Measurements from ENCODE around the gene MNAT1. TPM values are rescaled to one million over a fixed set of nuclear protein-coding genes. Genes with fewer than 3 reads are reported as not detected.

Gene MNAT1
- total RNA-seq, 1 experiment from 2014 or later: 95.7 TPM

DNA sequence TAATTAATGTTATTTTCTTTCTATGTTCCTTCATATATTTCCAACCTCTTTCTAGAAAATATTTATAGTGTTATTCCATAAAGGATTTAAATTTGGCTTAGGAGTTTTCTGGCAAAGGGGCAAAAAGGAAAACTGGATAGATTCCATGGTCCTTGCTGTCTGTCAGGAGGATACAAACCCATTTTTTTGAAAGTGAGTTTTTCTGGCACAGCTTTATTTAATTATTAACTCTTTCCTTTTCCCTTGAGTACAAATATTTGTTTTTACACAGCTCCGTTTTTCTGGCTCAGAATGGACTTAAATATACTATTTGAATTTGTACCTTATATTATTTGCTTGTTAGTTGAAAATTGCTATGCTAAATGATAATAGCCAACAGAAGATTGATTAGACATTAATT is 56.3 kb downstream of the MNAT1 start:
- Histone ChIP-seq H3K4me1 (ENCODE audit: insufficient read depth, low read length) (no peaks in the 10 kb centered on the region), H3K4me3 (ENCODE audit: low read length) (no peak overlapping the region), H3K4me2 (ENCODE audit: low read length) (no peak overlapping the region), H3K27me3 (ENCODE audit: low read length) (no peaks in the 10 kb centered on the region), H3K79me2 (ENCODE audit: low read length) (peaks cover 31% of the 10 kb centered on the region), H3K36me3 (ENCODE audit: low read depth, low read length) (peaks cover 12% of the 10 kb centered on the region; the same call in 1 of the 2 replicates), H3K27ac (ENCODE audit: low read length) (no peak overlapping the region), H4K20me1 (ENCODE audit: low read length) (no peaks in the 10 kb centered on the region; the same call in 1 of the 2 replicates), H3K9me2 (replicated peaks; ENCODE audit: low read length) (no peaks in the 10 kb centered on the region), H3K9me3 (ENCODE audit: low read length) (no peaks in the 10 kb centered on the region), H2AFZ (ENCODE audit: low read length) (no peak overlapping the region), H3K9ac (ENCODE audit: low read length) (no peak overlapping the region), H3F3A (ENCODE audit: low read length, unreplicated experiment) (no peaks in the 10 kb centered on the region)
- no TSS peak for BruUV-seq (replicated peaks)
- ChIA-PET POLR2A (ENCODE audit: unreplicated experiment) (no interaction called here), CTCF (no interaction called here)
- ATAC-seq (no peak), DNase-seq (no peak)
- TF ChIP-seq EZH2phosphoT487 (IDR thresholded peaks at IDR 0.05; ENCODE audit: borderline replicate concordance, low read length): no peak
- TF ChIP-seq EZH2 (IDR thresholded peaks at IDR 0.05; ENCODE audit: low read length, unreplicated experiment): no peak
- TF ChIP-seq, protein P1, sequence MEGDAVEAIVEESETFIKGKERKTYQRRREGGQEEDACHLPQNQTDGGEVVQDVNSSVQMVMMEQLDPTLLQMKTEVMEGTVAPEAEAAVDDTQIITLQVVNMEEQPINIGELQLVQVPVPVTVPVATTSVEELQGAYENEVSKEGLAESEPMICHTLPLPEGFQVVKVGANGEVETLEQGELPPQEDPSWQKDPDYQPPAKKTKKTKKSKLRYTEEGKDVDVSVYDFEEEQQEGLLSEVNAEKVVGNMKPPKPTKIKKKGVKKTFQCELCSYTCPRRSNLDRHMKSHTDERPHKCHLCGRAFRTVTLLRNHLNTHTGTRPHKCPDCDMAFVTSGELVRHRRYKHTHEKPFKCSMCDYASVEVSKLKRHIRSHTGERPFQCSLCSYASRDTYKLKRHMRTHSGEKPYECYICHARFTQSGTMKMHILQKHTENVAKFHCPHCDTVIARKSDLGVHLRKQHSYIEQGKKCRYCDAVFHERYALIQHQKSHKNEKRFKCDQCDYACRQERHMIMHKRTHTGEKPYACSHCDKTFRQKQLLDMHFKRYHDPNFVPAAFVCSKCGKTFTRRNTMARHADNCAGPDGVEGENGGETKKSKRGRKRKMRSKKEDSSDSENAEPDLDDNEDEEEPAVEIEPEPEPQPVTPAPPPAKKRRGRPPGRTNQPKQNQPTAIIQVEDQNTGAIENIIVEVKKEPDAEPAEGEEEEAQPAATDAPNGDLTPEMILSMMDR (conservative IDR thresholded peaks at IDR 0.05; ENCODE audit: low read depth, low read length): no peak
- intact Hi-C loops (cut with micrococcal nuclease): no loop called here

DNA sequence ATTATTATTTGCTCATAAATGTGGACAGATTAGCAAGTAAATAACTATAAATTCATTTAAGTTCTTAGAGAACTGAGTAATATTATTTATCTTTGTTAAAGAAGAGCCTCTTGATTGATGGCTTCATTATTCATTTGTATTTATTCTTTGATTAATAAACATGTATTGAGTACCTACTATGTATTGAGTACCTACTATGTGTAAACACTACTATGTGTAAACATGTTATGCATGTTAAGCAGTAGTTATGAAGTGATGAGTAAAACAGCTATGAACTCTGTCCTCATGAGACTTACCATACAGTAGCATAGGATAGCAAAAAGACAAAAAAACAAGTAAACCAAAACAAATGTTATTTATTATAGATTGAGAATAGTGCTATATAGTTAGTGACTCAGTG is 61.9 kb downstream of the MNAT1 start:
- DNase-seq (no peak), ATAC-seq (no peak)
- Histone ChIP-seq H4K20me1 (ENCODE audit: low read length) (no peaks in the 10 kb centered on the region), H2AFZ (ENCODE audit: low read length) (no peak overlapping the region), H3K27ac (ENCODE audit: low read length) (no peak overlapping the region), H3K27me3 (ENCODE audit: low read length) (no peaks in the 10 kb centered on the region), H3K36me3 (ENCODE audit: low read depth, low read length) (peaks cover 7% of the 10 kb centered on the region; the same call in 1 of the 2 replicates), H3K4me1 (ENCODE audit: insufficient read depth, low read length) (no peaks in the 10 kb centered on the region), H3K79me2 (ENCODE audit: low read length) (peaks cover 2% of the 10 kb centered on the region), H3K4me3 (ENCODE audit: low read length) (no peak overlapping the region), H3K4me2 (ENCODE audit: low read length) (no peak overlapping the region), H3F3A (ENCODE audit: low read length, unreplicated experiment) (no peaks in the 10 kb centered on the region), H3K9me3 (ENCODE audit: low read length) (no peaks in the 10 kb centered on the region), H3K9me2 (replicated peaks; ENCODE audit: low read length) (no peaks in the 10 kb centered on the region), H3K9ac (ENCODE audit: low read length) (no peak overlapping the region)
- intact Hi-C loops (cut with micrococcal nuclease): no loop called here
- no TSS peak for BruUV-seq (replicated peaks)
- POLR2A ChIA-PET (ENCODE audit: unreplicated experiment): no interaction called here
- no peak for TF ChIP-seq EZH2 (IDR thresholded peaks at IDR 0.05; ENCODE audit: low read length, unreplicated experiment)
- no peak for TF ChIP-seq EZH2phosphoT487 (IDR thresholded peaks at IDR 0.05; ENCODE audit: borderline replicate concordance, low read length)
- TF ChIP-seq, protein P1 (conservative IDR thresholded peaks at IDR 0.05; ENCODE audit: low read depth, low read length): no peak
- CTCF ChIA-PET: no interaction called here

DNA sequence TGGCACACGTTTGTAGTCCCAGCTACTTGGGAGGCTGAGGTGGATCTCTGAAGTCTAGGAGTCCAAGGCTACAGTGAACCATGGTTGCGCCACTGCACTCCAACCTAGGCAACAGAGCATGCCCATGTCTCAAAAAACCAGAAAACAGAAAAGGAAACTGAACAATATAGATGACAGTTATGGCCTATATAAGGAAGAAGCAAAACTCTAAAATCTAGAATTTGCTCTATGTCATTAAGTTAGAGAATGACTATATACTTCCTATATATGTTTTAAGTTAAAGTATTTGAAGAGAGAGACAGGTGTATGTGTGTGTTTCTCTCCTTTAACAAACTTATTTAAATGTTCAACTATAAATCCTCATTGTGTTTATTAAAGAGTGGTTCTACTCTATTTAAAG is 65.8 kb downstream of the MNAT1 start:
- Histone ChIP-seq H3K36me3 (ENCODE audit: low read depth, low read length) (peaks cover 3% of the 10 kb centered on the region; the same call in 1 of the 2 replicates), H3K27ac (ENCODE audit: low read length) (no peak overlapping the region), H2AFZ (ENCODE audit: low read length) (no peak overlapping the region), H3K4me2 (ENCODE audit: low read length) (no peak overlapping the region), H3K27me3 (ENCODE audit: low read length) (no peaks in the 10 kb centered on the region), H3K4me1 (ENCODE audit: insufficient read depth, low read length) (peaks cover 3% of the 10 kb centered on the region; the same call in 1 of the 2 replicates), H3K9me2 (replicated peaks; ENCODE audit: low read length) (no peaks in the 10 kb centered on the region), H3K9me3 (ENCODE audit: low read length) (no peaks in the 10 kb centered on the region), H3K9ac (ENCODE audit: low read length) (no peak overlapping the region), H3F3A (ENCODE audit: low read length, unreplicated experiment) (no peaks in the 10 kb centered on the region), H4K20me1 (ENCODE audit: low read length) (no peaks in the 10 kb centered on the region), H3K79me2 (ENCODE audit: low read length) (no peaks in the 10 kb centered on the region), H3K4me3 (ENCODE audit: low read length) (no peak overlapping the region)
- intact Hi-C loops (cut with micrococcal nuclease): no loop called here
- ATAC-seq (no peak), DNase-seq (no peak)
- no peak for TF ChIP-seq EZH2phosphoT487 (IDR thresholded peaks at IDR 0.05; ENCODE audit: borderline replicate concordance, low read length)
- TF ChIP-seq EZH2 (IDR thresholded peaks at IDR 0.05; ENCODE audit: low read length, unreplicated experiment): no peak
- TF ChIP-seq, protein P1 (conservative IDR thresholded peaks at IDR 0.05; ENCODE audit: low read depth, low read length): no peak
- ChIA-PET CTCF (no interaction called here), POLR2A (ENCODE audit: unreplicated experiment) (no interaction called here)
- BruUV-seq (replicated peaks): no TSS peak

All from PC-3 (cell line).